ENCODE measurements around the gene MRPL57.
"Not testable (repeated sequence)": the region's sequence is repeated elsewhere in the genome, so short reads cannot be mapped to it uniquely, and the experiment has no call there.

MRPL57 gene

GRCh38 chr13:21176215-21176981 lies at the start of gene MRPL57, which contains the start of gene SKA3:
Gene MRPL57, plus strand, starts transcription at chr13:21176658. Its CDS starts 259 bp downstream, at chr13:21176917.
Gene SKA3, minus strand, starts transcription at chr13:21176552. Its CDS starts 75 bp downstream, at chr13:21176477.
- in situ Hi-C loops (cut with HindIII; ENCODE audit: low pct_ligation_motif_present, low pct_unique_long_range_greater_than_20kb, low sequenced_read_pairs) = no loop called here
- peak; percentile 92 for DNase-seq

GRCh38 chr13:21130116-21130515 lies 46.3 kb upstream of the MRPL57 start:
- in situ Hi-C loops (cut with HindIII; ENCODE audit: low pct_ligation_motif_present, low pct_unique_long_range_greater_than_20kb, low sequenced_read_pairs) = no loop called here
- DNase-seq = no peak

DNA sequence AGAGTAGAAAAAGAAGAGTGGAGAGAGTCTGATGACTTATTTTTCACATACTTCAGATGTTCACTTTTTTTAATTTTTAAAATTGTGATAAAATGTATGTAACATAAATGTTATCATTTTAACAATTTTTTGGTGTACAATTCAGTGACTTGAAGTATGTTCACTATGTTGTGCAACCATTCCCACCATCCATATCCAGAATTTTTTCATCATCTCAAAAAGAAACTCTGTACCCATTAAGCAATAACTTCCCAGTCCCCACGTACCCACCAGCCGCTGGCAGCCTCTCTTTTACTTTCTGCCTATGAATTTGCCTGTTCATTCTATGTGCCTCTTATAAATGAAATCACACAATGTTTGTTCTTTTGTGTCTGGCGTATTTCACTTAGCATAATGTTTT lies 43.4 kb upstream of the MRPL57 start:
- DNase-seq = no peak
- in situ Hi-C loops (cut with HindIII; ENCODE audit: low pct_ligation_motif_present, low pct_unique_long_range_greater_than_20kb, low sequenced_read_pairs) = no loop called here

- in situ Hi-C loops (cut with HindIII; ENCODE audit: low pct_ligation_motif_present, low pct_unique_long_range_greater_than_20kb, low sequenced_read_pairs) = no loop called here
- no peak for DNase-seq
These were observed 42.0 kb upstream of the MRPL57 start for GRCh38 chr13:21134475-21134874.

DNA sequence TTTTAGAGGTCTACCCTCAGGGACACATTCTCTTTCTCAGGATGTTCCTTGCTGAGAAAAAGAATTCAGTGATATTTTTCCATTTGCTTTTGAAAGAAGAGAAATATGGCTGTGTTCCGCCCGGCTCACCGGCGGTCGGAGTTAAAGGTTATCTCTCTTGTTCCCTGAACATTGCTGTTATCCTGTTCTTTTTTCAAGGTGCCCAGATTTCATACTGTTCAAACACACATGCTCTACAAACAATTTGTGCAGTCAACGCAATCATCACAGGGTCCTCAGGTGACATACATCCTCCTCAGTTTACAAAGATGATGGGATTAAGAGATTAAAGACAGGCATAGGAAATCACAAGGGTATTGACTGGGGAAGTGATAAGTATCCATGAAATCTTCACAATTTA lies 40.6 kb upstream of the MRPL57 start:
- DNase-seq; in situ Hi-C loops (cut with HindIII; ENCODE audit: low pct_ligation_motif_present, low pct_unique_long_range_greater_than_20kb, low sequenced_read_pairs): not testable (repeated sequence)

GRCh38 chr13:21137696-21138095 lies 38.8 kb upstream of the MRPL57 start:
- DNase-seq = peak; percentile 24
- in situ Hi-C loops (cut with HindIII; ENCODE audit: low pct_ligation_motif_present, low pct_unique_long_range_greater_than_20kb, low sequenced_read_pairs) = no loop called here

DNA sequence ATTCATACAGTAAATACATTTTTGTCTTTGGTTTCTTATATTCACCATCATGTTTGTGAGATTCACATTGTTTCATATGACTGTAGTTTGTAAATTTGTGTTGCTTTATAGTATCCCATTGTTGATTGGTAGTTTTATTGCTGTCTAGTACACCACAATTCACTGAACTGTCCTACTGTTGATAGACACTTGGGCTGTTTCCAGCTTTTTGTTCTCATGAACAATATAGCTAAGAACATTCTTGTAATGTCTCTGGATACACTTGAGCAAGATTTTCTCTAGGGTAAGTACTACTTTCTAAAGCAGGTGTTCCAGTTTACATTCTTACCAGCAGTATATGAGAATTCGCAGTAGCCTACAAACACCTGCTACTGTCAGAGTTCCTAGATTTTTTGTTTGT lies 37.9 kb upstream of the MRPL57 start:
- DNase-seq = no peak
- in situ Hi-C loops (cut with HindIII; ENCODE audit: low pct_ligation_motif_present, low pct_unique_long_range_greater_than_20kb, low sequenced_read_pairs) = no loop called here

DNA sequence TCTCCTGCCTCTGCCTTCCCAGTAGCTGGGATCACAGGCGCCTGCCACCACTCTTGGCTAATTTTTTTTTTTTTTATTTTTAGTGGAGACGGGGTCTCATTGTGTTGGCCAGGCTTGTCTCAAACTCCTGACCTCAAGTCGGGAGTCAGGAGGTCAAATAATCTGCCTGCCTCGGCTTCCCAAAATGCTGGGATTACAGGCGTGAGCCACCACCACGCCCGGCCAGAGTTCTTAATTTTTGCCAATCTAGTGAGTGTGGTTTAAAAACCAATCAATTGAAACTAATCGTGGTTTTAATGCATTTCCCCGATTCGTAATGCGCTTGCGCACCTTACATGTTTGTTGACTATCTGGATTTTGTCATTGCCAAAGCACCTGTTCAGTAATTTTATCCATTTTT lies 37.1 kb upstream of the MRPL57 start:
- DNase-seq = no peak
- in situ Hi-C loops (cut with HindIII; ENCODE audit: low pct_ligation_motif_present, low pct_unique_long_range_greater_than_20kb, low sequenced_read_pairs) = no loop called here

GRCh38 chr13:21142766-21143165 lies 33.7 kb upstream of the MRPL57 start:
- in situ Hi-C loops (cut with HindIII; ENCODE audit: low pct_ligation_motif_present, low pct_unique_long_range_greater_than_20kb, low sequenced_read_pairs) = no loop called here
- DNase-seq = no peak

DNA sequence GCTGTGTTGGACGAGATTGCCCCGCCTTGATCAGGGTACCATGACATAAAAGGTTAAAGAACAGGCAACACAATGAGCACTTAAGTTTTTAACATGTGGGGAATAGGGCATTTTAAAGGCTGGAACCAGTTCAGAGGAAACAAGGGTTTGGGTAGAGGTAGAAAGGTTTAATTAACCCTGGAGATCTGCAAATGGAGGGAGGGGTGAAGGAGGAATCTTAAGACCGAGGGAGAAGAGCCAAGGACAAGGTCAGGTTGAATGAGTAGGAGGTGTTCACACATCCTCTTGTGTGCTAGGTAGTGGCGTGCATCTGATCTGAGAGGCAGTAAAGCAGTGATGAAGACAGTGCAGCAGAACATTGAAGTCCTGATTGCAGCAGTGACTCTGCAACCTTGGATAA lies 28.6 kb upstream of the MRPL57 start:
- in situ Hi-C loops (cut with HindIII; ENCODE audit: low pct_ligation_motif_present, low pct_unique_long_range_greater_than_20kb, low sequenced_read_pairs) = no loop called here
- DNase-seq = no peak

DNA sequence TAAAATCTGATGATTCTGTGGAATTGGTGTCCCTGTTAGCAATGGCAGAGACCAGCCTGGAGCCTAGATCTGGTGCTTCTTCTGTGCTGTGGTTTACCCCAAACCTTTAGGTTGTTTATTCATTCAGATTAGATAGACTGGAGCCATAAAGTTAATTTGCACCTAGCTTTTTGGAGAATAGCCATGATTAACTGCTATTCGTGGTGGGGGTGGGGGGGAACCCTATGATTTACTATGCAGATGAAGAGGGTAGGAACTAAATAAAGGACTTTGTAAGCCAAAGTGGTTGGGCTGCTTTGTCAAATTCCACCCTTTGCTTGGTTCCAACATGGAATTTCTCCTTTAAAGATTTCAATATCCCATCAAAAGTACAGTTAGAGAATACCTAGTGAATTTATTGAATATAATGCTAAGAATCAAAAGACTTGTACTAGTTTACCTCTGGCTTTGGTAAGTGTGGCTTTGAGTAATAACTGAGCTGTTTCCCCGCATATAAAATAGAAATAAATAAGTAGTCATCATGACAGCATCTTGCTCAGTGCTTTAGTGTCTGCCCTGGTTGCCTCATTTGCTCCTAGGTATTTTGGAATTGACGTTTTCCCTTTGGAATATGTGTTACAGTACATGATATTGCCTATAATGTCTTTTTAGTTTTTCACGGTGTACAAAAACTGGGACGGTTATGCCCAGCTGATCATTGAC lies 27.8 kb upstream of the MRPL57 start:
- DNase-seq = no peak
- in situ Hi-C loops (cut with HindIII; ENCODE audit: low pct_ligation_motif_present, low pct_unique_long_range_greater_than_20kb, low sequenced_read_pairs) = no loop called here

DNA sequence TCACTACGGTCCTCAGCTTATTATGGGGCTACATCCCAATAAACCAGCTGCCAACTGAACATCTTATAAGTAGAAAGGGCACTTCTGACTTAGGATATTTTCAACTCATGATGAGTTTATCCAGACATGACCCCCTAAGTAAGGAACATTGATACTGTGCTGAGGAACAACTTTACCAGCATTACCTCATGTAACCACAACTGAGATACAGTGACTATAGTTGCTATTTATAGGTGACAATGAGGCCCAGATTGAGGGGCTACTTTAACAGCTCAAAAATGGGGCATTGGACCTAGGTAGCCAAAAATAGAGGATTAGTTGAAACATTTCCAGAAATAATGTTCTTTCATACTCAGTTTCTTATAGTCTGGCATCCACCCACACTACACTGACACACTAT lies 26.9 kb upstream of the MRPL57 start:
- no peak for DNase-seq
- in situ Hi-C loops (cut with HindIII; ENCODE audit: low pct_ligation_motif_present, low pct_unique_long_range_greater_than_20kb, low sequenced_read_pairs) = no loop called here

DNA sequence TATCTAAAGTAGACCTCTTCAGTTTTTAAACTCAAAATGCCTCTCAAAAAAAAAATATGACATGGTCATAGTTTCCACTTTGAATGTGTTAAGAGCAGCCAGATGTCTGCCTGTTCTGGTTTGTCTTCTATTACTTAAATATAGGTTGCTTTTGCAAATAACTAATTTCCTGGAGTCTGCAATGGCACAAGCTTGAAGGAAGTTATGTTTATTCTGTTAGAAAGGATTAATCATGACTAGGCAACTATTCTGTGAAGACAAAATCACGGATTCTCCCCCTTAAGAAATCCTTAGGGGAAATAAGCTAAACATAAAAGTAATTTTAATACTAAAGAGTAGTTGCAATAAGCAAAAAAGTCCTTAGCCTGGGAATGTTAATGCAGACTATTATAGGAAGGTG lies 26.4 kb upstream of the MRPL57 start:
- no peak for DNase-seq
- in situ Hi-C loops (cut with HindIII; ENCODE audit: low pct_ligation_motif_present, low pct_unique_long_range_greater_than_20kb, low sequenced_read_pairs) = no loop called here

GRCh38 chr13:21152251-21152899 lies 24.1 kb upstream of the MRPL57 start:
- DNase-seq = no peak
- in situ Hi-C loops (cut with HindIII; ENCODE audit: low pct_ligation_motif_present, low pct_unique_long_range_greater_than_20kb, low sequenced_read_pairs) = no loop called here

GRCh38 chr13:21164631-21165030 lies 11.8 kb upstream of the MRPL57 start:
- DNase-seq = no peak
- in situ Hi-C loops (cut with HindIII; ENCODE audit: low pct_ligation_motif_present, low pct_unique_long_range_greater_than_20kb, low sequenced_read_pairs) = no loop called here

- DNase-seq; in situ Hi-C loops (cut with HindIII; ENCODE audit: low pct_ligation_motif_present, low pct_unique_long_range_greater_than_20kb, low sequenced_read_pairs): not testable (repeated sequence)
These were observed 10.9 kb upstream of the MRPL57 start for GRCh38 chr13:21165606-21166005.

DNA sequence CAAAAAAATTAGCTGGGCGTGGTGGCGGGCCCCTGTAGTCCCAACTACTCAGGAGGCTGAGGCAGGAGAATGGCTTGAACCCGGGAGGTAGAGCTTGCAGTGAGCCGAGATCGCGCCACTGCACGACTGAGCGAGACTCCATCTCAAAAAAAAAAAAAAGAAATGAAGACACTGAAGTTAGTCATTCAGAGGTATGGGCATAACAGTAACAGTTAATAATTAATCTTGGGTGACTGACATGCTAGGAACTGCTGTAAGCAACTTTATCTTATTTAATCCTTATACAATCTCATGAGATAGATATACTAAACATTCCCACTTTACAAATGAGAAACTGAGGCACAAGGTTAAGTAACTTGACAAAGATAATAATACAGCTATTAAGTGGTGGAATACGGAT lies 5.0 kb upstream of the MRPL57 start:
- in situ Hi-C loops (cut with HindIII; ENCODE audit: low pct_ligation_motif_present, low pct_unique_long_range_greater_than_20kb, low sequenced_read_pairs) = no loop called here
- DNase-seq = peak; percentile 50

DNA sequence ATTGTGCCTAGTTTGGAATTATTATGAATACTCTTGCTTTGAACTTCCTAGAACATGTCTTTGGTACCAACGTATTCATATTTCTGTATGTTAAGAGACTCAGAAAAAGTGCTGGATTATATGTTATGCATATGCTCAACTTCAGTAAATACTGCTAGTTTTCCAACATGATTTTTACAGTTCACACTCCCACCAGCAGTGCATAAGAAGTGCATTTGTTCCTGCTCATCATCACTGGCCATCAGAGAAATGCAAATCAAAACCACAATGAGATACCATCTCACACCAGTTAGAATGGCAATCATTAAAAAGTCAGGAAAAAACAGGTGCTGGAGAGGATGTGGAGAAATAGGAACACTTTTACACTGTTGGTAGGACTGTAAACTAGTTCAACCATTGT lies 2.7 kb upstream of the MRPL57 start:
- in situ Hi-C loops (cut with HindIII; ENCODE audit: low pct_ligation_motif_present, low pct_unique_long_range_greater_than_20kb, low sequenced_read_pairs); DNase-seq: not testable (repeated sequence)

DNA sequence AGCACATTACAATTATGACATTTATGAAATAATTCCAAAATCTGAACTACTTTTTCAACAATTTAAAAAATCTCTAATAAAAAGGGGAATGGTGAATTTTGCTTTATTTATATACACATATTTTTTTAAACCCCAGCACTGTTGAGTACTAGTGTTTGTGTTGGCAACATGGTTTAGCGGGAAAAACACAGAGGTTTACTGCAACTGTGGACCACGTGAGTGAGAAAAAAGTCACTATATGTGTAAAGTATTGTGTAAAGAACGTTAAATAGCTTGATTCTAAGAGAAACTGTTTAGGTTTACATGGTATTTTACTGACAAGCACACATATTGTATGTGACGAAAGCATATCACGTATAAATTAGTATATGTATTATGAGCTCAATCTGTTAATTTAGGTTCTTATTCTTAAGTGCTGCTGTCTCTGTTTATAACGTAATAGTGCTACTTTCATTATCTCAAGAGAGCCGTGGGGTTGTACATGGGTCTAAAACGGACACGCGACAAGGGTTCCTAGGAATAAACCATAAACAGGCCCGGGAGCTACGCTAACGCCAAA lies 723 bp upstream of the MRPL57 start:
- peak; percentile 39 for DNase-seq
- in situ Hi-C loops (cut with HindIII; ENCODE audit: low pct_ligation_motif_present, low pct_unique_long_range_greater_than_20kb, low sequenced_read_pairs) = no loop called here

Data from ACHN (cell line).